ENCODE measurements around the gene KIAA0586. TPM values are rescaled to one million over a fixed set of nuclear protein-coding genes. Genes with fewer than 3 reads are reported as not detected.
A peak's percentile ranks its signal among the peaks of the same experiment; 100 is the strongest.
"Not testable (repeated sequence)": the region's sequence is repeated elsewhere in the genome, so short reads cannot be mapped to it uniquely, and the experiment has no call there.

The KIAA0586 gene
- total RNA-seq, 2 experiments from 2014 or later, result 24.9 to 27.0 TPM

DNA sequence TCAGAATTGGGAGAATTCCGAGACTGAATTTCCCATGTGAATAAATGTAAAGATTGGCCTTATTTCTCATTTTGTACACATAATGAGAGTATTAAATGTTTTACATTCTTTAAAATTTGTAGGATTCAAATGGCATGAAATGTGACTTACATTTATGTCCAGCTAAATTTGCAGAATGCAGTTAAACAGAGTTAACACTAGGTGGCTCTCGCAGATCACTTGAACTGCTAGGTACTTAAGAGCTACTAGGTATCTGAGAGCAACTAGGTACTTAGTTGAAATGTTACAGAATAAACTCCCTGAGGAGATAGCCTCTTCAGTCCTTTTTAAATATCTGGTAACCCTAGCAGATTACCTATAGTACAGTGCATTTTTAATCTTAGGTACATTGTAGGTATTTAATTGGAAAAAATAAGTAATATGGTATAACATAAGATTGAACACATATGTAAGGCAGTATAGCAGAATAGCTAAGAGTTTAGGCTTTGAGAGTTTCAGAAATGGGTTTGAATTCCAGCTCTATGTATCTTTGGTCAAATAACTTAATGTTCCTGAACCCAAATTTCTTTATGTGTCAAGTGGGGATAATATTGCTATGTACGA, 73.8 kb downstream of the KIAA0586 start:
- Mint-ChIP-seq H3K36me3 (ENCODE audit: low read depth) (no peaks in the 10 kb centered on the region), H3K4me3 (no peak overlapping the region), H3K27ac (no peak overlapping the region), H3K4me1 (ENCODE audit: low read depth) (no peaks in the 10 kb centered on the region), H3K27me3 (ENCODE audit: low read depth) (no peaks in the 10 kb centered on the region), H3K9me3 (ENCODE audit: insufficient read depth) (no peaks in the 10 kb centered on the region)
- CTCF ChIA-PET, result interaction anchor here (0.5 to 3.3 kb wide), 41 partner anchors 8 to 1076 kb away, joined by 3 to 39 read pairs (median 4); partner anchors contain the start of gene DACT1
- ATAC-seq (peak; percentile 75), DNase-seq (peak; percentile 53)
- POLR2A ChIA-PET, result no interaction called here

DNA sequence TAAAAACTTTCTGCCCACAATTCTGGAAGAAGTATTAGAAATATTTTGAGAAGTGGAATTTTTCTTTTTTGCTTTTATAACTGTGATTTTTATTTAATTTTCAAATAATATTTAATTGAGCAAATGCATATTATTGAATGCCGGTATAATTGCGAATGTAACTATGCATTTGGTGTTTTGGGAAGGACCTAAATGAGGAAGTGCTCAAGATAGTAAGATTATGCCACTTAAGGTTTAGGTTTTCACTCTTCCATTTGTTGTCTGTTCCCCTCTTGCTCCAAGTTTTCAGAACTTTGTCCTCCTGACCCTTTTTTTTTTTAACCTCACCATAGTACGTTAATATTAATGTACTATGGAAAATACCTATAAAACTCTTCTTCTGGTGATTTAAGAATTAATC, 85.8 kb downstream of the KIAA0586 start:
- H3K27me3 Mint-ChIP-seq (ENCODE audit: low read depth), result no peaks in the 10 kb centered on the region
- ChIA-PET POLR2A (no interaction called here), CTCF (no interaction called here)
- H3K4me1 Mint-ChIP-seq (ENCODE audit: low read depth), result no peaks in the 10 kb centered on the region
- H3K4me3 Mint-ChIP-seq, result no peak overlapping the region
- no peak overlapping the region for H3K27ac Mint-ChIP-seq
- no peaks in the 10 kb centered on the region for H3K9me3 Mint-ChIP-seq (ENCODE audit: insufficient read depth)
- H3K36me3 Mint-ChIP-seq (ENCODE audit: low read depth), result peaks cover 23% of the 10 kb centered on the region
- ATAC-seq (no peak), DNase-seq (no peak)

- peaks cover 29% of the 10 kb centered on the region for H3K36me3 Mint-ChIP-seq (ENCODE audit: low read depth)
- no peak overlapping the region for H3K4me3 Mint-ChIP-seq
- ATAC-seq (no peak), DNase-seq (no peak)
- ChIA-PET POLR2A (no interaction called here), CTCF (no interaction called here)
- no peaks in the 10 kb centered on the region for H3K4me1 Mint-ChIP-seq (ENCODE audit: low read depth)
- H3K9me3 Mint-ChIP-seq (ENCODE audit: insufficient read depth), result no peaks in the 10 kb centered on the region
- H3K27ac Mint-ChIP-seq, result no peak overlapping the region
- no peaks in the 10 kb centered on the region for H3K27me3 Mint-ChIP-seq (ENCODE audit: low read depth)
These were observed 90.1 kb downstream of the KIAA0586 start for GRCh38 chr14:58517592-58517991.

DNA sequence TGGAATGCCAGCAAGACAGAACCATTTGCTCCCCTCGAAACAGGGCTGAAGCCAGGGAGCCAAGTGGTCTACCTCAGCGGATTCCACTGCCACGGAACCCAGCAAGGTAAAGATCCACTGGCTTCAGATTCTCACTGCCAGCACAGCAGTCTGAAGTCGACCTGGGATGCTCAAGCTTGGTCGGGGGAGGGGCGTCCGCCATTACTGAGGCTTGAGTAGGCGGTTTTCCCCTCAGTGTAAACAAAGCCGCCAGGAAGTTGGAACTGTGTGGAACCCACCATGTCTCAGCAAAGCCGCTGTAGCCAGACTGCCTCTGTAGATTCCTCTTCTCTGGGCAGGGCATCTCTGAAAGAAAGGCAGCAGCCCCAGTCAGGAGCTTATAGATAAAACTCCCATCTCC, 98.2 kb downstream of the KIAA0586 start:
- CTCF ChIA-PET; H3K27ac Mint-ChIP-seq; POLR2A ChIA-PET; ATAC-seq; DNase-seq; H3K27me3 Mint-ChIP-seq (ENCODE audit: low read depth); H3K4me3 Mint-ChIP-seq; H3K4me1 Mint-ChIP-seq (ENCODE audit: low read depth); H3K9me3 Mint-ChIP-seq (ENCODE audit: insufficient read depth): not testable (repeated sequence)
- peaks cover 17% of the 10 kb centered on the region for H3K36me3 Mint-ChIP-seq (ENCODE audit: low read depth)

DNA sequence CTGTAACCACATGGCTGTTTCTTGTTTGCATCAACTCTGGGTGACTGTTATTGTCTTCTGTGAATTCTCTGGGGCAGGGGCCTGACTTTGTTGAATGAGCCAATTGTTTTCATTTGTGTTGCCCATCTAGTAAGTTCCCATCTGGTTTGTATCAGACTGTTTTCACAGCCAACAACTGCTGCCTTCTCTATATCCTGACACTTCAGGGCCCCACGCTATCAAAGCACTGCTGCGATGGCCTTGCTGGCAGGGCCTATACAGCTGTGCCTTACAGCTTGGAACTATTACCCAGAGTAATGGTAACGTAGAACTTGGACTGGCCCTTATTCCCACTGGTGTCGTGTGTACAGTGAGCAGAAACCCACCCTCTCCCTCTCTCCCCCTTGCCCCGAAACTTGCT, 105.9 kb downstream of the KIAA0586 start:
- Mint-ChIP-seq H3K4me1 (ENCODE audit: low read depth) (no peaks in the 10 kb centered on the region), H3K27me3 (ENCODE audit: low read depth) (no peaks in the 10 kb centered on the region), H3K9me3 (ENCODE audit: insufficient read depth) (no peaks in the 10 kb centered on the region), H3K36me3 (ENCODE audit: low read depth) (no peaks in the 10 kb centered on the region), H3K27ac (no peak overlapping the region), H3K4me3 (no peak overlapping the region)
- ATAC-seq (no peak), DNase-seq (no peak)
- ChIA-PET CTCF (interaction anchor here (1.1 kb wide), 1 partner anchor 33 kb away, joined by 4 read pairs; no protein-coding TSS in a partner anchor), POLR2A (no interaction called here)

DNA sequence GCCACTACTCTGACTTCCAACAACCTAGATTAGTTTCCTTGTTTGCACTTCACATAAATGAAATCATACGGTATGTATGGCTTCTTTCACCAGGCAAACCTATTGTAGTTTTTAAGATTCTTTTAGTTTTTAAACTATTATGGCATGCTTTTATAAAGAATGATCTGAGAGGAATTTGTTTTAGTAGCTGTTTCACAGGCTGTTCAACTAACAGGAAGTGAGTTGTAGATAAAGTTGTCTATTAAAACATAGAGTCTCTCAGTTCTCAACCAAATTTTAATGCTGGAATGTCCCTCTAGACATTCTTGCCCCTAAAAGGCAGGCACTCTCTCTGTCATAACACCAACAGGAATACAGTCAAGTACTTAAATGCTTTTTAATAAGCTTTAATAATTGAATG, 107.5 kb downstream of the KIAA0586 start:
- DNase-seq, result no peak
- Mint-ChIP-seq H3K36me3 (ENCODE audit: low read depth) (no peaks in the 10 kb centered on the region), H3K4me3 (no peak overlapping the region), H3K27ac (no peak overlapping the region), H3K27me3 (ENCODE audit: low read depth) (no peaks in the 10 kb centered on the region), H3K4me1 (ENCODE audit: low read depth) (no peaks in the 10 kb centered on the region), H3K9me3 (ENCODE audit: insufficient read depth) (no peaks in the 10 kb centered on the region)
- ATAC-seq, result no peak
- CTCF ChIA-PET, result no interaction called here
- POLR2A ChIA-PET, result no interaction called here

DNA sequence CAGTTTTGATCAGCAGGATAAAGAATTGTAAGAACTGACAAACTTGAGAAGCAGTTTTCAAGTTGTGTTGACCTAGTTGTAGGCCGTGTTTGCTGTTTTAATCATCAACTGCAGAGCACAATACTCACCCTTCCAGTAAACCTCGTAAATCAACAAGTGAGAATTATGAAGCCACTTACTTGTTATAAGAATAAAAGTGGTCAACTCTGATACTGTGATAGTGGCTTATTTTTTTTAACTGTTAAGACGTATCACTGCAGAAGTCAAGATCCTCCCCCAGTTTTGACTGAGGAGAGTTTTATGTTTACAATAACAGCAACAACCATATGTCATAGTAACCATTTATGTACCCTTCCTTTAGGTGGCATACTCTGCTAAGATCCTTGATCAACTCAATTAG, 109.5 kb downstream of the KIAA0586 start:
- DNase-seq (no peak), ATAC-seq (no peak)
- no peaks in the 10 kb centered on the region for H3K27me3 Mint-ChIP-seq (ENCODE audit: low read depth)
- no peaks in the 10 kb centered on the region for H3K36me3 Mint-ChIP-seq (ENCODE audit: low read depth)
- H3K4me3 Mint-ChIP-seq, result no peak overlapping the region
- POLR2A ChIA-PET, result interaction anchor here (0.6 kb wide), 1 partner anchor 272 kb away, joined by 3 read pairs; no protein-coding TSS in a partner anchor
- CTCF ChIA-PET, result no interaction called here
- no peaks in the 10 kb centered on the region for H3K4me1 Mint-ChIP-seq (ENCODE audit: low read depth)
- H3K27ac Mint-ChIP-seq, result no peak overlapping the region
- no peaks in the 10 kb centered on the region for H3K9me3 Mint-ChIP-seq (ENCODE audit: insufficient read depth)

DNA sequence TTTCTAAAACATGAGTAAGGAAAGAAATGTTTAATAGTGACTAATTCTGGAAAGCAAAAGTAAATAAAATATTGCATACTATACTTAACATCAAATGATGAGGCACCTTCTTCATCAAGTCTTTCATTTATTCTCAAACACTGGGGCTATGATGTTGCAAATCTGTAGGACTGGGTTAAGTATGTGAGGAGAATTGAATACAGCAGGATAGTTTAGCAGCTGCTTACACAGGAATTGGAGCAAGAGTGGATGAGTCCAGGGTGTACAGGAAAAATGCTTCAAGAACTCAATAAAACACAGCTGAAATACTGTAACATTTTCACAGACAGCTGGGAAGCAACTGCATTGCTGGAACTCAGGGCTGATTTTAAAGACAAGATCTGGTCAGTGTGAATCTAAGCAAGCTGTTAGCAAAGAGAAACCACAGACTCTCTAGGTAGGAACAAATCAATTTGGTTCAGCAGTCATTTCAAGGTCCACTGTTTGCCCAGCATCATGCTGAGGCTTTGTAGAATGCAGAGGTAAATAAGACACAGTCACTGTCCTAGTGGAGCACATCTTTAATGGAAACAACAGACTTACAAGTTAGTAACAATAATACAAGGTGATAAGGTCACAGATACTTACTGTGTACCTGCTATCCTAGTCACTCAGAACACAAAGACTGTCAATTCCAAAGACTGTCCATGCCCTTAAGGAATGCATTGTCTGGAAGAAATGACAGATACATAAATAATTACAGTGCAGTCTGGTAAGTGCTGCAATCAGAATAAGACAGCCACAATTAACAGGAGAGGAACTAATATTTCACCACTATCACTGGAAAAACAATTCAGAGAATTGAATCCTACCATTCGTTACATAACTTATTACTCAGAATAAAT, 113.5 kb downstream of the KIAA0586 start:
- POLR2A ChIA-PET, result no interaction called here
- Mint-ChIP-seq H3K27ac (no peak overlapping the region), H3K9me3 (ENCODE audit: insufficient read depth) (no peaks in the 10 kb centered on the region), H3K27me3 (ENCODE audit: low read depth) (no peaks in the 10 kb centered on the region), H3K36me3 (ENCODE audit: low read depth) (peaks cover 3% of the 10 kb centered on the region), H3K4me3 (no peak overlapping the region), H3K4me1 (ENCODE audit: low read depth) (no peaks in the 10 kb centered on the region)
- no peak for ATAC-seq
- CTCF ChIA-PET, result no interaction called here
- DNase-seq, result no peak

DNA sequence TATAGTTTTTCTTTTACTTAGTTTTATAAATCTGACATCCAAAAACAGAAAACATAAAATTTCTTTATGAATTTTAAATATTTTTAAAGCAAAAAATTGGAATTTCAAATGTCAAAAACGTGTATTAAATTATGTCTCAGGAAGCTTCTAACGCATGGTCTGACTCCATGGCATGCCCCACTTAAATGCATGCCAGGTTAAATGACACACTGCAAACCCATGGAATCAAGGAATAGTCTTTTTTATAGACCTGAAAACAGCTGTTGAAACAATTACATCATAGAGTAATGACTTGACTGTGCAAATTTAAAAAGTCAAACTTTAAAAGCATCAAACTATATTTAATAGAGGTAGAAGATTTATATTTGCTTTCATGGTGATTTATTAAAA, 114.1 kb downstream of the KIAA0586 start:
- Mint-ChIP-seq H3K27ac (no peak overlapping the region), H3K27me3 (ENCODE audit: low read depth) (no peaks in the 10 kb centered on the region), H3K9me3 (ENCODE audit: insufficient read depth) (no peaks in the 10 kb centered on the region), H3K36me3 (ENCODE audit: low read depth) (peaks cover 3% of the 10 kb centered on the region), H3K4me3 (no peak overlapping the region), H3K4me1 (ENCODE audit: low read depth) (no peaks in the 10 kb centered on the region)
- POLR2A ChIA-PET, result interaction anchor here (1.0 kb wide), 1 partner anchor 12 kb away, joined by 3 read pairs; no protein-coding TSS in a partner anchor
- no peak for ATAC-seq
- no peak for DNase-seq
- CTCF ChIA-PET, result no interaction called here

GRCh38 chr14:58543253-58543652, 115.7 kb downstream of the KIAA0586 start:
- Mint-ChIP-seq H3K27ac (no peak overlapping the region), H3K9me3 (ENCODE audit: insufficient read depth) (no peaks in the 10 kb centered on the region), H3K36me3 (ENCODE audit: low read depth) (peaks cover 3% of the 10 kb centered on the region), H3K4me1 (ENCODE audit: low read depth) (no peaks in the 10 kb centered on the region), H3K27me3 (ENCODE audit: low read depth) (no peaks in the 10 kb centered on the region), H3K4me3 (no peak overlapping the region)
- CTCF ChIA-PET, result no interaction called here
- POLR2A ChIA-PET, result no interaction called here
- DNase-seq (no peak), ATAC-seq (no peak)

- no peak for DNase-seq
- CTCF ChIA-PET, result no interaction called here
- Mint-ChIP-seq H3K4me3 (no peak overlapping the region), H3K9me3 (ENCODE audit: insufficient read depth) (no peaks in the 10 kb centered on the region), H3K4me1 (ENCODE audit: low read depth) (no peaks in the 10 kb centered on the region), H3K27me3 (ENCODE audit: low read depth) (no peaks in the 10 kb centered on the region), H3K27ac (no peak overlapping the region), H3K36me3 (ENCODE audit: low read depth) (peaks cover 3% of the 10 kb centered on the region)
- ATAC-seq, result no peak
- POLR2A ChIA-PET, result no interaction called here
These were observed 120.1 kb downstream of the KIAA0586 start for GRCh38 chr14:58547649-58548048.

GRCh38 chr14:58549105-58549757, 121.7 kb downstream of the KIAA0586 start:
- H3K27me3 Mint-ChIP-seq (ENCODE audit: low read depth), result no peaks in the 10 kb centered on the region

More at GRCh38 chr14:58549105-58549757, 121.7 kb downstream of the KIAA0586 start:
- no peaks in the 10 kb centered on the region for H3K4me1 Mint-ChIP-seq (ENCODE audit: low read depth)
- POLR2A ChIA-PET, result no interaction called here
- H3K9me3 Mint-ChIP-seq (ENCODE audit: insufficient read depth), result no peaks in the 10 kb centered on the region
- H3K4me3 Mint-ChIP-seq, result no peak overlapping the region
- H3K27ac Mint-ChIP-seq, result no peak overlapping the region
- CTCF ChIA-PET, result interaction anchor here (1.7 kb wide), 1 partner anchor 48 kb away, joined by 6 read pairs; no protein-coding TSS in a partner anchor
- ATAC-seq (no peak), DNase-seq (no peak)
- H3K36me3 Mint-ChIP-seq (ENCODE audit: low read depth), result no peaks in the 10 kb centered on the region
